Neural cell (in vitro differentiated cells): ENCODE data around the gene DSCAM. TPM values are rescaled to one million over a fixed set of nuclear protein-coding genes. Genes with fewer than 3 reads are reported as not detected.

Source experiments
- H2AFZ ChIP-seq: fragments of 200-600, 300-800 bp; sonication (generic), shearing (Covaris generic); 2 replicates; pipeline ENCODE4 v1.6.0; 2014; ENCODE audit warnings: low read depth, mild to moderate bottlenecking, antibody characterized with exemption, low read length, moderate library complexity
- H3F3A ChIP-seq: fragments of 200-600 bp; shearing (Covaris generic); 2 replicates; pipeline ENCODE4 v1.6.1; 2016; ENCODE audit warnings: mild to moderate bottlenecking, moderate library complexity, mixed read lengths, antibody characterized with exemption, low read length; ENCODE audit not compliant: insufficient read depth, poor library complexity, severe bottlenecking
- H3K27ac ChIP-seq: fragments of 200-600, 300-800 bp; sonication (generic), shearing (Covaris generic); 2 replicates; pipeline ENCODE4 v1.5.1; 2014; ENCODE audit warnings: mild to moderate bottlenecking, low read length, moderate library complexity
- H3K27me3 ChIP-seq: fragments of 300-800, 200-600 bp; sonication (generic), shearing (Covaris generic); 2 replicates; pipeline ENCODE4 v1.6.0; 2014; ENCODE audit warnings: mild to moderate bottlenecking, low read depth, low read length, moderate library complexity; ENCODE audit not compliant: insufficient read depth
- H3K36me3 ChIP-seq: fragments of 300-800, 200-600 bp; sonication (generic), shearing (Covaris generic); 2 replicates; pipeline ENCODE4 v1.5.1; 2014; ENCODE audit warnings: mild to moderate bottlenecking, antibody characterized with exemption, low read length, moderate library complexity; ENCODE audit not compliant: insufficient read depth
- H3K4me2 ChIP-seq: fragments of 300-800, 200-600 bp; sonication (generic), shearing (Covaris generic); 2 replicates; pipeline ENCODE4 v1.6.0; 2014; ENCODE audit warnings: mild to moderate bottlenecking, low read length
- H3K4me3 ChIP-seq: fragments of 300-800, 200-600 bp; sonication (generic), shearing (Covaris generic); 2 replicates; pipeline ENCODE4 v1.5.1; 2014; ENCODE audit warnings: mild to moderate bottlenecking, low read length, moderate library complexity
- H3K79me2 ChIP-seq: fragments of 200-600 bp; shearing (Covaris generic); replicated peaks from 2 replicates; pipeline ENCODE4 v1.6.0; 2014; ENCODE audit warnings: mild to moderate bottlenecking, low read length, moderate library complexity; ENCODE audit not compliant: insufficient read depth
- H3K9ac ChIP-seq: fragments of 300-800, 200-600 bp; sonication (generic), shearing (Covaris generic); 2 replicates; pipeline ENCODE4 v1.6.1; 2016; ENCODE audit warnings: mild to moderate bottlenecking, low read length, mixed read lengths
- H3K9me2 ChIP-seq: fragments of 200-600 bp; shearing (Covaris generic); 2 replicates; pipeline ENCODE4 v1.6.1; 2016; ENCODE audit warnings: mild to moderate bottlenecking, low read length, mixed read lengths; ENCODE audit not compliant: insufficient read depth
- H3K9me3 ChIP-seq: fragments of 200-600, 300-800 bp; sonication (generic), shearing (Covaris generic); 2 replicates; pipeline ENCODE4 v1.6.1; 2016; ENCODE audit warnings: mild to moderate bottlenecking, mixed run types, low read length, moderate library complexity, mixed read lengths
- H4K20me1 ChIP-seq: fragments of 200-600 bp; shearing (Covaris generic); 2 replicates; pipeline ENCODE4 v1.6.1; 2016; ENCODE audit warnings: mild to moderate bottlenecking, mixed run types; ENCODE audit not compliant: insufficient read depth
- CTCF ChIP-seq: fragments of 450-650 bp; IDR thresholded peaks from 2 replicates; pipeline ENCODE4 v1.5.1; 2014; ENCODE audit warnings: antibody characterized with exemption, mild to moderate bottlenecking, moderate library complexity; ENCODE audit not compliant: poor library complexity, severe bottlenecking
- EP300 ChIP-seq: fragments of 450-650 bp; conservative IDR thresholded peaks from 2 replicates; pipeline ENCODE4 v1.6.1; 2014; ENCODE audit warnings: antibody characterized with exemption, mild to moderate bottlenecking, moderate library complexity; ENCODE audit not compliant: poor library complexity, severe bottlenecking
- EZH2 ChIP-seq: fragments of 200-600, 300-800 bp; shearing (Covaris generic), sonication (generic); IDR thresholded peaks from 2 replicates; pipeline ENCODE4 v1.6.1; 2014; ENCODE audit warnings: antibody characterized with exemption, low read length, borderline replicate concordance, mild to moderate bottlenecking; ENCODE audit not compliant: insufficient read depth, poor library complexity, severe bottlenecking
- MXI1 ChIP-seq: fragments of 450-650 bp; conservative IDR thresholded peaks from 2 replicates; pipeline ENCODE4 v1.6.1; 2014; ENCODE audit warnings: antibody characterized with exemption, mild to moderate bottlenecking; ENCODE audit not compliant: poor library complexity, severe bottlenecking
- POLR2AphosphoS5 ChIP-seq: IDR thresholded peaks from 2 replicates; pipeline ENCODE4 v1.6.1; 2012
- RAD21 ChIP-seq: fragments of 450-650 bp; conservative IDR thresholded peaks from 2 replicates; pipeline ENCODE4 v1.6.1; 2014; ENCODE audit warnings: antibody characterized with exemption, mild to moderate bottlenecking, moderate library complexity
- REST ChIP-seq: IDR thresholded peaks from 2 replicates; pipeline ENCODE4 v1.6.1; 2012; ENCODE audit warnings: borderline replicate concordance
- SMC3 ChIP-seq: fragments of 450-650 bp; conservative IDR thresholded peaks from 2 replicates; pipeline ENCODE4 v1.6.1; 2014; ENCODE audit warnings: antibody characterized with exemption, mild to moderate bottlenecking, moderate library complexity; ENCODE audit not compliant: poor library complexity
- TAF1 ChIP-seq: IDR thresholded peaks from 2 replicates; pipeline ENCODE4 v1.6.1; 2012; ENCODE audit warnings: low read depth
- polyA plus RNA-seq: library from polyadenylated mRNA; depleted of rRNA; stranded (reverse); fragments of >200 nt; gene quantifications from 2 replicates; pipeline ENCODE4 v1.2.3, GENCODE V29; 2014

DSCAM gene
- polyA plus RNA-seq, 1 donor from 2014 or later, result 5.3 TPM

- Histone ChIP-seq H3K4me3 (no peak overlapping the region), H4K20me1 (no peaks in the 10 kb centered on the region), H3K9ac (no peak overlapping the region), H3K27ac (no peak overlapping the region), H3K9me2 (no peaks in the 10 kb centered on the region), H3K9me3 (no peaks in the 10 kb centered on the region), H3K4me2 (no peak overlapping the region), H3K36me3 (no peaks in the 10 kb centered on the region), H3K79me2 (no peaks in the 10 kb centered on the region), H3F3A (no peaks in the 10 kb centered on the region), H3K27me3 (peaks cover 5% of the 10 kb centered on the region), H2AFZ (no peak overlapping the region)
- TF ChIP-seq EP300 (no peak), TAF1 (no peak), POLR2AphosphoS5 (no peak), EZH2 (no peak), SMC3 (no peak), RAD21 (no peak), MXI1 (no peak), CTCF (no peak), REST (no peak)
Observed at GRCh38 chr21:40851749-40852148, 4.8 kb upstream of the DSCAM start.

- Histone ChIP-seq H3K36me3 (no peaks in the 10 kb centered on the region), H3F3A (no peaks in the 10 kb centered on the region), H3K79me2 (no peaks in the 10 kb centered on the region), H3K27ac (no peak overlapping the region), H4K20me1 (no peaks in the 10 kb centered on the region), H3K27me3 (peaks cover 5% of the 10 kb centered on the region), H2AFZ (no peak overlapping the region), H3K9me2 (no peaks in the 10 kb centered on the region), H3K4me3 (no peak overlapping the region), H3K4me2 (no peak overlapping the region), H3K9ac (no peak overlapping the region), H3K9me3 (no peaks in the 10 kb centered on the region)
- TF ChIP-seq REST, result no peak
- TF ChIP-seq EP300, result no peak
- TF ChIP-seq POLR2AphosphoS5, result no peak
- no peak for TF ChIP-seq CTCF
- no peak for TF ChIP-seq RAD21
Observed at GRCh38 chr21:40850071-40850470, 3.1 kb upstream of the DSCAM start.
